NCI-H1930 (cell line): ENCODE measurements around the gene SLC6A9.

Experiments
- DNase-seq, 2 experiments: peaks; one replicate each; lab custom pipeline; 2025; lab: John Stamatoyannopoulos, UW

The SLC6A9 gene

DNA sequence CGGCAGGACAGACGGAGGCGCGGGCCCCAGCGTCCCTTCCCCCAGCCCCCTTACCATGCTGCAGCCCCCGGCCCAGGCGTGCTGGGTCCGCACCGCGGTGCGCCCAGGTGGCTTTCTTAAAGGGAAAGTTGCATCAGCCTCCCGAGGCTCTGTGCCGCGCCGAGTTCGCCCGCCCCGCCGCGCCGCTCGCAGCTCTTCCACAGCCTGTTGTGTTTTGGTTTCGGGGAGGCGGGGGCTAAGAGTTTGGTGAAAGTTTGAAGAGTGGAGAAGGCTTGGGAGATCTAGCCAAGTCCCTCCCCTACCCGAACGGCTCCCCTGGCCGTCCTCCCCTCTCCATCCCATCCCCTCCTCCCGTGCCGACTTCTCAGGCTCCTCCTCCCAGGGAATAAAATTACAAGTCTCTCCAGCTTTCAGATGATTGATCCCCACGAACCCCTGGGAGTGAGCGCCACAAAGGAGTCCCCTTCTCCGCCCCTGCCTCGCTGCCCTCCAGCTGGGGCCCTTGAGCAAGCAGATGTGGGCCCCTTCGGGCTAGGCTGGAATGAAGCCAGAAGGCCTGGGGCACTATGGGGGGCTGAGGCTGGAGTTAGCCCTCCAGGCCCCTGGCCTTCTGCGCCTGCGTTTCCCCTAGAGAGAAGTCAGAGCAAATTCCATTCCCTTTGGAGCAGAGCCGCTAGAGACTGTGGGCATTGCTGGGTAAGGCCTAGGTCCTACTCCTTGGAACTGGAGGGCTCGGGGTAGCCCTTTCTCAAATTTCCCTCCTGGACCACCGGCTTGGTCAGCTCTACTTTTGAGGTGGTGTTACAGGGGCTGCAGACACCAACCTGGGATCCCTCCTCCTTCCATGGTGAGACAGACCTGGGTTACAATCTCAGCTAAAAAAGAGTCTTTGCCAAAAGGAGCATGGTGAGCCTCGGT lies at the start of gene SLC6A9:
Gene SLC6A9 (minus strand): TSS at position 211 of the 918 bp plus-strand sequence. CDS start 7,185 bp downstream, outside the sequence.
- DNase-seq, result peak in 1 of 2 experiments; percentile 36

GRCh38 chr1:44079566-44079965 lies 48.3 kb upstream of the SLC6A9 start:
- no peak for DNase-seq

- no peak for DNase-seq
Measured at GRCh38 chr1:44078104-44078503, 46.8 kb upstream of the SLC6A9 start.

DNA sequence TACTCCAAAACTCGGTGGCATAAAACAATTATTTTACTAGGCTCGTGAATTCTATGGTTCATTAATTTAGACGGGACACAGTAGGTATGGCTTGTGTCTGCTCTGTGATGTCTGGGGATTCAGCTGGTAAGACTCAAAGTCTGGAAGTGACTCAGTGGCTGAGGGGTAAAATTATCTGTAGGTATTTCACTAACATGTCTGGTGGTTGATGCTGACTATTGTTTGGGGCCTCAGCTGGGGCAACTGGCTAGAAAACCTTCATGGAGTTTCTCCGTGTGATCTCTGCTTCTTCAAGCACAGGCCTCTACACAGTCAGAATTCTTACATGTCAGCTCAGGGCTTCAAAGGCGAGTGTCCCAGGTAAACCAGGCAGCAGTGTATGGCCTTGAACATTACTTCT lies 46.2 kb upstream of the SLC6A9 start:
- no peak for DNase-seq

DNA sequence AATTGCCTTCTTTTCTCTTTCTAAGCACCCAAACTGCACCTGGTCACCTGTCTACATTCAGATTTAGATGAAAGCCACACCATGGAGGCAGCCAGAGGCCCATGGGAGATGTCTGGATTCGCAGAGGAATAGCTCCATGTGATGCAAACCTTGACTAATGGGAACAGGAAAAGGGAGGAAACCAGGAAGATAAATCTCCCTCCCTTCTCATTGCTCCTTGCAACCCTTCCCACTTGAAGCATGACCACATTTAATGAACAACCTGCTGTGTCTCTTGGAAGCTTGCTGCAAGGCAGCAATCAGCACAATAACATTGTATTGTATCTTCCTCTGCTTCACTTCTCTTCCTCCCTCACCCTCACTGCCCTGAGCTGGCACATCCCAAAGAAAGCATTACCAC lies 44.8 kb upstream of the SLC6A9 start:
- no peak for DNase-seq

DNA sequence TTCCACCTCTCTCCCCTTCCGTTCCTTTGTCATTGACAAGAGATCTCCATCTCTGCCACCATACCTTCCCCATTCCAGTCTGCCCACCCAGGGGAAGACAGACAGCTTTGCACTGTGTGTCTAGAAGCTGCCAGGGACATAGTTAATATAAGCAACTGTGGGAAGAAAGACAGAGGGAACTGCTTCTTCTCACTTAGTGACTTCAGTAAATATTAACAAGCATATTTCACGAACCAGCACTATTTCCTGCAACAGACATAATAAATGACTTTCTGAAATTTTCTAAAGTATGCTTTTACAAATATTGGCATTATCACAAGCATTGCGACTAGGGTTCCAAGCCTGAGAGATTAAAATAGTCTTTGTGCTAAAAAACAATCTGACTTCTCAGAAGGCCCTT lies 43.2 kb upstream of the SLC6A9 start:
- no peak for DNase-seq

DNA sequence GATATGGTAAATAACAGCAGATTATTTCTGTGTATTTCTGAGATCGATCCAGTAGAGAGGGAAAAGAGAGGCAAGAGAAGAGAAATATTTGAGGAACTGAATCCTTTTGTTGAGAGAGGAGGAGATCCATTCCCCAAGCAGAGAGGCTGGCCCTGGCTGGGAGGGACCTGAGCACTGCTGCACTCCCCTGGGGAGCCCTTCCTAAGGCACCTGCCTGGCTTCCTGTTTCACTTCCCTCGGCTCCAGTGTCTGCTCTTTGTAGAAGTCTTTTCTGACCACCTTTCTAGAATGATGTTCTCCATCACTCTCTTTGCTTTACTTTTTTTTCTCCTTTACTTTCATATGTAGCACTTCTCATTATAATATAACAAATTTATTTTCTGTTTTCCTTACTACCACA lies 42.3 kb upstream of the SLC6A9 start:
- DNase-seq, result no peak

- DNase-seq, result no peak
Measured at GRCh38 chr1:44072821-44073220, 41.6 kb upstream of the SLC6A9 start.

- no peak for DNase-seq
Measured at GRCh38 chr1:44072204-44072603, 40.9 kb upstream of the SLC6A9 start.

GRCh38 chr1:44071461-44071860 lies 40.2 kb upstream of the SLC6A9 start:
- no peak for DNase-seq

- no peak for DNase-seq
Measured at GRCh38 chr1:44068442-44068921, 37.2 kb upstream of the SLC6A9 start.

GRCh38 chr1:44067266-44068250 lies 36.3 kb upstream of the SLC6A9 start:
- DNase-seq, result no peak

- no peak for DNase-seq
Measured at GRCh38 chr1:44062656-44063179, 31.5 kb upstream of the SLC6A9 start.

GRCh38 chr1:44061857-44062256 lies 30.6 kb upstream of the SLC6A9 start:
- DNase-seq, result no peak

DNA sequence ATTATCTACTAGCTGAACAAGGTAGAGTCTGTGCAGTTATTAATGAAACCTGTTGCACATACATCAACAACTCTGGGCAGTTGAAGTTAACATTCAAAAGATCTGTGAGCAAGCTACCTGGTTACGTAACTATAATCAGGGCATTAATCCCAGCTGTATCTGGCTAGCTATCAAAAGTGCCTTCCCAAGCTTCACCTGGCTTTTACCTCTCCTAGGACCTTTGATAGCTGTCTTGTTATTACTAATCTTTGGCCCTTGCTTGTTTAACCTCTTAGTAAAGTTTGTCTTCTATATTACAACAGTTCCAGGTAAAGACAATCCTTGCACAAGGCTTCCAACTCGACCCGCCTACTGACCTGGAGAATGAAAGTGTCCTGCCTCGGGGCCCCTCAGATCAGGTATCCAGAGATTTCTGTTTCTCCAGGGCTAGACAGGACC lies 29.6 kb upstream of the SLC6A9 start:
- DNase-seq, result no peak

DNA sequence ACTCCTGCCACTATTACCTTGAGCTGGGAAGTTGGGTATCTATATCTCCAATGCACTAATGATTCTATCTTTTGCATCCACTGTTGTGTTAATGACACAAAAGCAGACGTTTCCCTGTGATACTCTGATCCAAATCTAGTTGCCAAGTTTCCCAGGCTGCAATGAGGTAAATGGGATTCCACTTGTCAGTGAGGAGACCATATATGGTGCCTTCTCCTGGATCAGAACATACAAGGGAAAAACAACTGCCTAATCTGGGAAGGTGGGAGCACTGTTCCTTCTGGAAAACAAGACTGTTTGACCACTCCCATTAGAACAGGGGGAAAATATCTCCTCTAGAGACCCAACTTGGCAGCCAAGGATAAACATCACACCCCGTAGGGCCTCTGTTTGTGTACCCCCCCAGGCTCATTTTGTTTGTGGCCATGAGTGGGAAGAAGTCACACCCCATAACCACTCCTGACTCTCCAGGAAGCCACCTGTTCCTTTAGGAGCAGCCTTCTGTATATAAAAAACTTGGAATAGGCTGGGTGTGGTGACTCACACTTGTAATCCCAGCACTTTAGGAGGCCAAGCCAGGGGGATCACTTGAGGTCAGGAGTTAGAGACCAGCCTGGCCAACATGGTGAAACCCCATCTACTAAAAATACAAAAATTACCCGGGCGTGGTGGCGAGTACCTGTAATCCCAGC lies 28.5 kb upstream of the SLC6A9 start:
- DNase-seq, result no peak

- DNase-seq, result no peak
Measured at GRCh38 chr1:44059212-44059611, 27.9 kb upstream of the SLC6A9 start.

DNA sequence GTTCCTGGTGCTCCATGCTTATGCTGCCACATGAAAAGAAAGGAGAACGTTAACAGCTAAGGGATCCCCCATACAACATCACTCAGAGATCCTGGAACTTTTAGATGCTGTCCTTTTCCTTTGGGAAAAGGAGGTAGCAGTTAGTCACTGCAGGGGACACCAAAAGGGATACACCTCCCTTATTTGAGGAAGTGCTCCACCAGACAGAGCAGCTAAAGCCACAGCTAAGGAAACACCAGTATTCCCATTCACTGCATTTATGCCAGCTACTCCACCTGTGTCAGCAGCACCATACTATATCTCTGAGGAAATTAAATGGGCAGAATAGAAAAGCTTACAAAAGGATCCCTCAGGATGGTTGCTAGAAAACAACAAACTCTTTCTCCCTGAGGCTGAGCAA lies 26.0 kb upstream of the SLC6A9 start:
- no peak for DNase-seq

- no peak for DNase-seq
Measured at GRCh38 chr1:44053394-44053793, 22.1 kb upstream of the SLC6A9 start.

- no peak for DNase-seq
Measured at GRCh38 chr1:44050261-44050660, 19.0 kb upstream of the SLC6A9 start.

GRCh38 chr1:44049839-44050238 lies 18.6 kb upstream of the SLC6A9 start:
- no peak for DNase-seq
